HuH-7.5 (cell line): ENCODE measurements around the gene ADGRG1.
"Not testable (repeated sequence)": the region's sequence is repeated elsewhere in the genome, so short reads cannot be mapped to it uniquely, and the experiment has no call there.

Source experiments
- DNase-seq: peaks from one replicate; pipeline ENCODE4 v3.0.0; 2011; ENCODE audit warnings: low spot score

ADGRG1 gene

DNA sequence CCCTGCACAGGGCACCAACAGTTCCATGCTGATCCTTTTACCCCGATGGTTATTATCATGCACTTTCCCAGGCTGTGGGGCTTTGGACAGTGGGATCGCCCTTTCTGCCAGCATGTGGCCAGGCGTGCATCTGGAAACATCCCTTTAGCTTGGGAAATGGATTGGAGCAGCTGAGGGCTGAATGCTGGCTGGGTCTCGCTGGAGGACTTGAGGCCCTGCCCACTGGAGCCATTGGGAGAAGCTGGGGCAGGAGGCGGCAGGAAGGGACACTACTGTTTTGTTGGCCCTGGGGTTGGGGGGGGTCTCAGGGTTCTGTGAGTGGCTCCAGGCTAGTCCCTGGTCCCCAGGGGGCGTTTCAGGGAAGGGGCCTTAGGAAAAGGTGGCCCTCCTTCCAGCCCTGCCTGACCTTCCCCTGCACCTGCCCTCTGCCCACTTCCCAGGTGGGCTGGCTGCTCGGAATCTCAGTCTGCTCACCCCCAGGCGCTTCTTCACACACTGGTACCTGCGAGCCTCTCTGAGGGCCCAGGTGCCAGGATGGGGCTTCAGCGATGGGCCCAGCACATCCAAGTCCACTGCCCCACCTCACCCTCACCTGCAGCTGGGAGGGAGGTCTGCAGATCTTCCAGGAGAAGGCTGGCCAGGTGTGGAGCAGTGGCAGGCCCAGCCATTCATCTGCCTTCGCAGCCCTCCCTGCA, 38.1 kb downstream of the ADGRG1 start:
- no peak for DNase-seq

GRCh38 chr16:57667048-57667525, 38.7 kb downstream of the ADGRG1 start:
- no peak for DNase-seq

DNA sequence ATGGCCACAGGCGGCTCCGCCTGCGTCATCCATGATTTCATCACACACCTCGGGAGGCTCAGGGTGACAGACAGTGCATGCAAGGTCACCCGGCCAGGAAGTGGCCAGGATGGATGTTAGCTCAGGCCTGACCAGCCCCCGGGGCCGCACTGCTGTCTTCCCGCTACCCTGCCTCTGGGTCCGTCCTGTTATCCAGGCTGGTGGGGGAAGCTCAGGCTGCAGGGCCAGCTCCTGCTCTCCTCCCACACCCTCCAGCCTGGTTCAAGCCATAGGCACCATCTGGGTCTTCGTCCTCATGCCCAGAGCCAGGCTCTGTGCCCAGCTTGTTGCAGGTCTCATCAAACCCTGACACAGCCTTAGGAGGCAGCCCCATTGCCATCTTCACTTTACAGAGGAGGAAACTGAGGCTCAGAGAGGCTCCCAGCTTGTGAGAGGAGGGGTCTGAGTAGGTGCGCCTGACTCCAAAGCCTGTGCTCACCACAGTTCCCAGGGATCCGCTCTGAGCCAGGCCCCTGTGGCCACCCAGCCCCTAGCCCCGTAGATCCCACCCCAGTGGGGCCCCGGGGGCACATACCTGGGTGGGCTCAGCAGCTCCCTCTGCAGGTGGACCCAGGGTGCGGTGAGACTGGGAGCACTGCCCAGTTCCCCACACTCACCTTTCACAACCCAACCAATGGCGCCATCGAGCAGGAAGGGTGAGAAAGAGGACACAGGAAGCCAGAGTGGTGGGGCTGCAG, 39.3 kb downstream of the ADGRG1 start:
- DNase-seq: peak; percentile 84

DNA sequence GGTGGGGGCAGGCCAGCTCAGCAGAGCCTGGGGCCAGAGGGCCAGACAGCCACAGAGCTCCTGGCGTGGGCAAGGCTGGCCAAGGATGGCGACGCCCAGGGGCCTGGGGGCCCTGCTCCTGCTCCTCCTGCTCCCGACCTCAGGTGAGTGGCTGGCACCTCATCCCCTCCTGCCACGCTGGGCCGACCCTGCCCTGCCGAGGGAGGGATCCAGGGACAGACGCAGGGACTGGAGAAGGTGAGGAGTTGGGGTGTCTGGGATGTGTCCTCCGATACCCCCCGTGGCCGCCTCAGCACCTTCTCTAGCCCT, 39.8 kb downstream of the ADGRG1 start, which contains the start of gene ADGRG3:
Gene ADGRG3 (plus strand): TSS at position 44 of the 309 bp plus-strand sequence. CDS start 42 bp downstream, at position 86.
- no peak for DNase-seq

DNA sequence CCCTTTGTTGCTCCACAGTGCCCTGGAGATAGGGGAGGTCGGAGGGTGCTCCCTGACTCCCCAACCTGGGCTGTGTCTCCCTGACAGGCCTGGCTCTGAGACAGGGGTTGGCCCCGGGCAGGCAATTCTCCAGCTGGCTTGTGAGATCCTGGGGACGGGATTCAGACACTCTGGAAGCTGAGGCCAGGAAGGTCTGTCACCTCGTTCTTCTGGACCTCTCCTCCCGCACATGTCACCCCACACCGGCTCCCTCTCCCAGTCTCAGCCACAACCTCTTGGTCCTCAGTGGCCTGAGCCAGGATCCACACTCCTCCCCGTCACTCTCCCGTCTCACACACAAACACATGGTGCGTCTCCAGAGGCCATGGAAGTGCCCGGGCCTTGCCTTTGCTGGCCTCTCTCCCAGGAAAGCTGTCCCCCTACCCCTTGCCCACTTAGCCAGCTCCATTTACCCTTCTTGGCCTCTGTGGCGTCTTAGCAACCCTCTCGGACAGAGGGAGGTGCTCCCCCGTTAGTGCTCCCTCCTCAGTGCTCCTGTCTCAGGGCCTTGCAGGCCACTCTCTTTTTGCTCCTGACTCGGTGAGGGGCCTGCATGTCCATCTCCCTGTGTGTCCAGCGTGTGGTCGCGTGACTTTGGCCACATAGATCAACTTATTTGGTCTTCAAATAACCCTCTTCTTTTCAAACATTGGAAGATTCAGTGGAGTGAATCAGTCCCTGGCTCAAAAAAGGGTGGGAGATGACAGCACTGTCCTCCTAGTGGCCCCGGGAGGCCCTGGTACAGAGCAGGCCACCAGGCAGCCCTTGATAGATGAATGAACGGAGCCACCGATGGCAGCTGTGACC, 40.4 kb downstream of the ADGRG1 start:
- no peak for DNase-seq

DNA sequence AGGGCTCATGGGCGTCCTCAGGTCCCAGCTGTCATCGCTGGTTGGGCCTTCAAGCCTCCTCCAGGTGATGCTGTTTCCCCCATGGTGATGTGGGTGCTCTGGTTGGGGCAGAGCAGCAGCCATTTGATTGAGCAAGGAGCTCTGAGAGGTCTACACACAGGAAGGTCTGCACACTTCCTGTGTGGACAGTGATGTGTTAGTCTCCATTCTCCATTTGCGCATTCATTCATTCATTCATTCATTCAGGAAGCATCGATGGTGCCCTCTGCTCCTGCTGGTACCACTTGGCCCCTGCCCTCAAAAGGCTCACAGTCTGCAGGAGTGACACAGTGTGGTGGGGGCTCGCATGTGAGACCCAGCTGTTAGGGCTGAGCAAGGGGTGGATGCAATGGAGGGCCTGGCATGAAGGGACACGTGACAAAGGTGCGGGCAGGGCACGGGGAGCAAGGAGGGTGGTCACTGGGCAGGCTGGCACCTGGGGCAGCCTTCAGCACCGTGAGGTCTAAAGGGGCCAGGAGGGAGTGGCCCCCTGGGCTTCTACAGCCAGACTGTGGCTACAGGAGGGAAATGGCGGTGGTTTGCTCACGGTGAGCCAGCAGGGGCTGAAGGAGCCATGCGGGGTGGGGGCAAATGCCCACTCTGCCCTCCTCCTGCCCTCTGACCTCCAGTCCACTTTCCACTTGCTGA, 41.2 kb downstream of the ADGRG1 start:
- DNase-seq: no peak

DNA sequence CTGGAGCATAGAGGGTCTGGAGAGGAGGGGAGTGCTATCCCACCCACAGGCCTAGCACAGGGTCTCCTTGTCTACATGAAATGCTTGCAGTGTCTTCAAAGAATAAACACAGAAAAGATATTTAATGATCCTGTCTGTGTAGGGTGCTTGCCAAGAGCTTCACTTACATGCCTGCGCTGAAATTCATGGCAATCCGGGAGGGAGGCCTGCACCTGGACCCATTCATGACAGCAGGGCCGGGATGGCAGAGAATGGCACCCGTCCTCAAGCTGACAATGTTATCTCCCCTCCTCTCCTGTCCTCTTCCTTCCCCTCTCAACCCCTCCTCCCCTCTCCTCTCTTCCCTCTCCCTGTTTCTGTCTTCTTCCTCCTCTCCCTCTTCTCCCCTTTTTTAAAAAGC, 41.8 kb downstream of the ADGRG1 start:
- no peak for DNase-seq

DNA sequence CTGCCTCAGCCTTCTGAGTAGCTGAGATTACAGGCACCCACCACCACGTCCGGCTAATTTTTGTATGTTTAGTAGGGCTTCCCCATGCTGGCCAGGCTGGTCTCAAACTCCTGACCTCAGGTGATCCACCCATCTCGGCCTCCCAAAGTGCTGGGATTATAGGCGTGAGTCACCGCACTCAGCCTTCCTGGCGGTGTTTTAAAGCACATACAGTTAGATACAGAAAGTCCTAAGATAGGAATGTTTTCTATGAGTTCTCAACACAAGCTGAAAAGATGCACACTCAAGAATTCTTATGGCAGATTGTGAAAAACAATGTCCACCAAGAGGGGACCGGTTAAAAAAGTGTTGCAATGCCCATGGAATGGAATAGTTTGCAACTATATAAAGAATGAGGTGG, 43.0 kb downstream of the ADGRG1 start:
- not testable (repeated sequence) for DNase-seq

- DNase-seq: no peak
These were observed 44.0 kb downstream of the ADGRG1 start for GRCh38 chr16:57672416-57672815.

DNA sequence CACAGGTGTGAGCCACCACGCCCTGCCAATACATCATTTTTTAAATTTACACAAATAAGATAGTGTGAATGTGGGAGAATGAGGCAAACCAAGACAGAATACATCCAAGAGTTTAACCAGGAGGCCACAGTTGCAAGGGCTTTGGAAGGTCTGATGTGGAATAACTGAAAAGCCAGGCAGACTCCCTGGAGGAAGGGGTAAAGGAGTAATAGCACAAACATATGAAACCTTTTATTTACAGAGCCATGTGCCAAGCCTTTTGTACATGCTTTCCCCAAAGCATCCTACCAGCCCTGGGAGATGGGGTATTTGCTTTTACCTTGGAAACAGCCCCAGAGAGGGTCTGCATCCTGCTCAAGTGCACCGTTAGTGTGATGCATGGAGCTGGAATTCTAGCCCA, 44.4 kb downstream of the ADGRG1 start:
- DNase-seq: no peak

- DNase-seq: no peak
These were observed 47.5 kb downstream of the ADGRG1 start for GRCh38 chr16:57675741-57676551.

- no peak for DNase-seq
These were observed 48.2 kb downstream of the ADGRG1 start for GRCh38 chr16:57676553-57677085.

GRCh38 chr16:57677622-57678369, 49.4 kb downstream of the ADGRG1 start:
- no peak for DNase-seq

DNA sequence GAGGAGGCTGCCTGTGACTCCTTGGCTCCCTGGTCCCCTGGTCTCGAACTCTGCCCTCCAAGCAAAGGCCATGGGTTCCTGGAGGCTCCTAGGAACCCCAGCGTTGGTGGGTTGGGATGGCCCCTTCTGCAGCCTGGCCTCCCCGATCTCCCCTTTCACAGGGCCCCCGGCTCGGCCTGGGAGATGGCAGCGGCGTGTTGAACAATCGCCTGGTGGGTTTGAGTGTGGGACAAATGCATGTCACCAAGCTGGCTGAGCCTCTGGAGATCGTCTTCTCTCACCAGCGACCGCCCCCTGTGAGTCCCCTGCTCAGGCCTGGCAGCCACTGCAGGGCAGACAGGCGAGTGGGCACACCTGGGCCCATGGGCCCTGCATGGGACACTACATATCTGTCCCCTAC, 50.6 kb downstream of the ADGRG1 start:
- DNase-seq: no peak

DNA sequence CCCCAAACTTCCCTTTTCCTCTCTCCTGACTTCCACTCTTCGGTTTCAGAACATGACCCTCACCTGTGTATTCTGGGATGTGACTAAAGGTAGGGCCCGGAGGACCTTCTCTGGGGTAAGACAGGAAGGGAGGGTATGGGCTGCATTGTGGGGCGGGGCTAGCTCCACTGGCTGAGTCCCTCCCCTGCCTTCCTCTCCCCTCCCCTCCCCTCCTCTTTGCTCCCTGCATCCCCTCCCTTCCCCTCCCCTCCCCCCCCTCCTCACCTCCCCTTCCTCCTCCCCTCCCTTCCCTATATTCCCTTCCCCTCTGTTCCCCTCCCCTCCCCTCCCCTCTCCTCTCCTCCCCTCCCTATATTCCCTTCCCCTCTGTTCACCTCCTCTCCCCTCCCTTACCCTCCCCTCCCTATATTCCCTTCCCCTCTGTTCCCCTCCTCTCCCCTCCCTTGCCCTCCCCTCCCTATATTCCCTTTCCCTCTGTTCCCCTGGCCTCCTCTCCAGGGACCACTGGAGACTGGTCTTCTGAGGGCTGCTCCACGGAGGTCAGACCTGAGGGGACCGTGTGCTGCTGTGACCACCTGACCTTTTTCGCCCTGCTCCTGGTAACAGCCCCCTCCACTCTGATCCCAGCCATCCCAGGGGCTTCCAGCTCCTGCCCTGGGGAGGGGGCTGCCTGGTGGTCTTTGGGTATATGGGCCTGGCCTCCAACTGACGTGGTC, 51.5 kb downstream of the ADGRG1 start:
- DNase-seq: no peak

DNA sequence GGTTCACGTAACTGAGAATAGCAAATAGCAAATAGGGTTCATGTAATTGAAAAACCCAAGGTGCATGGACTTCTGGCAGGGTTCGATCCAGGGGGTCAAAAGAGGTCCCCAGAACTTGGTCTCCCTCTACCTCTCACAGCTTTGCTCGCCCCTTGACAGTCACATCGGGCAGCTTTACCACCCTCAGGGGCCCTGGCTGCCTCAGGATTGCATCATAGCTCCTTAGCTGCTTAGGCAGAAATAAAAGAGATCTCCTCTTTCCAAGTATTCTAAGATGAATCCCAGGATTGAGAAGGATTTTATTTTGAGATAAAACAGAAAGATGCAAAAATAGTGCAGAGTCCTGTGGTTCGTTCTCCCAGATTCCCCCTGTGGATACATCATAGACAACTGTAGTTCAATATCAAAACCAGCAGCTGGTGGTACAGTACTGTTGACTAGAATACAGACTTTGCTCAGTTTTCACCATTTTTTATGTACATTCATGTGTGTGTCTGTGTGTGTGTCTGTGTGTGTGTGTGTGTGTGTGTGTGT, 52.5 kb downstream of the ADGRG1 start:
- no peak for DNase-seq

DNA sequence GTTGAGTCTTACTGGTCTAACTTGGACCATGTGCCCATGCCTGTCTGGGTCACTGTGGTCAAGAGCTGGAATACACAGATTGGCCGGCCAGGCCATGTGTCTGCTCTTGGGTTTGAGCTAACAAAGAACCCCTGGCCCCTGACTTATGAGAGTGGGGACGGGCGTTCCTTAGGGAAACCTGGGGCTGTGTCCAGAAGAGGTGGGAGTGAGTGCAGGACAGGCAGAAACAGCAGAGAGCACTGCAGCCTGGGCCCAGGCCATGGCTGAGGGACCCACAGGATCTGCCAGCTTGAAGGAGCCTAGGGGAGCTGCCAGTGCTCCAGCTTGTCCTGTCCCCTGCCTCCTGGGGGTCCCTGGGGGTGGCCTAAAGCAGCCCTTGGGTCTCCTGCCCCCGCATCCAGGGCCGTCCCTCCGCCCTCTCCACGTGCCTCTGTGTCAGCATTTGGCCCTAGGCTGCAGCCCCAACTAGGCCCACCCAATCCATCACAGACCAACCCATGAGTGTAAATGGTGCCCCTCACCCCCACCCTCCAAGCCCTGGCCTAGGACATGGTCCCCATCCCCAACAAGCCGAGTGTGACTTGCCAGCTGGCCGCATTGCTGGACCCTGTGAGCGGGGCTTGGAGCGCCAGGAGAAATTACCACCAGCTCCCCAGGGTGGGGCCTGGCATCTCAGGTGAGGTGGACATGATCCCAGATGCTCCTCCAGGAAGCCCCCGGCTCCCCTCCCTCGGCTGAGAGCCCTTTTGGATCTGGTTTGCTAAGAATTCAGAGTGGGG, 53.7 kb downstream of the ADGRG1 start:
- no peak for DNase-seq

GRCh38 chr16:57682809-57683635, 54.6 kb downstream of the ADGRG1 start:
- DNase-seq: no peak
